Fibroblast of the aortic adventitia (primary cell): ENCODE data around the gene SYNJ2. TPM values are rescaled to one million over a fixed set of nuclear protein-coding genes. Genes with fewer than 3 reads are reported as not detected.

Experiments
- DNase-seq: peaks from one replicate; pipeline ENCODE4 v3.0.0-alpha.2; 2010; ENCODE audit warnings: low read depth
- H3K4me3 ChIP-seq: 2 replicates; pipeline ENCODE4 v1.5.1; 2011; ENCODE audit warnings: low read depth, mild to moderate bottlenecking, control low read depth, low read length, moderate library complexity
- CTCF ChIP-seq: IDR thresholded peaks from 2 replicates; pipeline ENCODE4 v1.5.1; 2011; ENCODE audit warnings: mild to moderate bottlenecking, low read length, control low read depth, inconsistent platforms; ENCODE audit not compliant: insufficient read depth
- total RNA-seq: library from RNA; depleted of rRNA; stranded (reverse); fragments of >200 nt; gene quantifications from 2 replicates; pipeline ENCODE4 v1.2.3, GENCODE V29; 2012; ENCODE audit warnings: low replicate concordance

The SYNJ2 gene
- total RNA-seq, 1 donor: 73.6 TPM

DNA sequence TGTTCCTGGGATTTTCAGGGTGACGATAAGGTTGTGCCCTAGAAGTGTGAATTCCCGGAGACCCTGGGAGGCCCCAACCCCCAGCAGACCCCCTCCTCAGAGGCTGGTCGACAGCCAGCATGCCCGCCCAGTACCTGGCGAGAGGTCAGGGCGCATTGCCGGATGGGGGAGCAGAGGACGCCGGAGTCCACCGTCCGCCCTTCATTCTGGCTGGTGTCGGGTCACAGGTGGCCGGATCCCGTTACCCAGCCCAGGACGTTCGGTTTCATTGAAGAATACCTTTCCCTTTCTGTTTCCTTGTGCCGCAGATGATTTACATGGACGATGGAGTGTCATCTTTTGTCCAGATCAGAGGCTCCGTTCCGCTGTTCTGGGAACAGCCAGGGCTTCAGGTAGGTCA lies 61.3 kb downstream of the SYNJ2 start:
- DNase-seq: no peak
- H3K4me3 ChIP-seq: no peak overlapping the region
- no peak for TF ChIP-seq CTCF

DNA sequence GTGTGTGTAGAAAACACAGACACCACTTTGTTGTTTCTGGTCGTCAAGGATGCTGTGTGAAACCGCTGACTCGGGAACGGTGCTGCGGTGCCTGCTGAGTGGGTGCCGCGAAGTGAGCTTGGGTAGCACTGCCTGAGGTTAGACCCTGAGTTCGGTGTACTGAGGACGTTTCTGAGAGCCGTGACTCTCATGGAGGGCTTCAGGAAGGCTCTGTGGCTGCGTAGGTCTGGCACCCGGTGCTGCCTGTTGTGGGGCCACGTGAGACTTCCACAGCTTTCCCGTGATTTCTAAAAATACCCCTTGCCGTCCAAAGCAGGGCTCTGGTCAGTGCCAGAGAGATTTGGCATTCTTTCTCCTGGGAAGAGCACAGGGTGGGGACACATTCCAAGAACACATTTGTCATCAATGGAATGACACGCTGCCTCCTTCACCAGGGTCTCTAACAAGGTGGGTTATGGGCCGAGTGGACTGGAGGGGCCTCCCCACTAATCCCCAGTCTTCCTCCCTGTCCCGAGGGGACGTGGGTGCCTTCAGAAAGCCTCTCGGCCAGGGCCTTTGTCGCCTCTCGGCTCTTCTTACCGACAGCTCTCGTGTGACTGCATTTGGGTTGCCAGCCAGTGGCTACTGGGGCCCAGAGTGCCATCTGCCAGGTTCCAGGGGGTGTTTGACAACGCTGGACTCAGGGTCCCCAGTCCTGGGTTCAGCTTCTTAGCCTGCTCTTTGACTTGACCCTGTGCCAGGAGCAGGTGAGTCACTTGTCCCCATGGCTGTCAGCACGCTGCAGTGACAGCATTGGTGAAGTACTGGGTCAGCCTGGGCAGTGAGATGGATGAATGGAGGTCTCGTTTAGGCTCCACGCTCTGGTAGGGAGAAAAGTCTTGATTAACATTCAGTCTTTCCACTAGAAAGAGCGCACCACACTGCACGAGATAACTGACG lies 62.2 kb downstream of the SYNJ2 start:
- no peak overlapping the region for H3K4me3 ChIP-seq
- no peak for DNase-seq
- TF ChIP-seq CTCF: no peak

GRCh38 chr6:158044525-158044888 lies 62.8 kb downstream of the SYNJ2 start:
- DNase-seq: no peak
- H3K4me3 ChIP-seq: no peak overlapping the region
- TF ChIP-seq CTCF: no peak

DNA sequence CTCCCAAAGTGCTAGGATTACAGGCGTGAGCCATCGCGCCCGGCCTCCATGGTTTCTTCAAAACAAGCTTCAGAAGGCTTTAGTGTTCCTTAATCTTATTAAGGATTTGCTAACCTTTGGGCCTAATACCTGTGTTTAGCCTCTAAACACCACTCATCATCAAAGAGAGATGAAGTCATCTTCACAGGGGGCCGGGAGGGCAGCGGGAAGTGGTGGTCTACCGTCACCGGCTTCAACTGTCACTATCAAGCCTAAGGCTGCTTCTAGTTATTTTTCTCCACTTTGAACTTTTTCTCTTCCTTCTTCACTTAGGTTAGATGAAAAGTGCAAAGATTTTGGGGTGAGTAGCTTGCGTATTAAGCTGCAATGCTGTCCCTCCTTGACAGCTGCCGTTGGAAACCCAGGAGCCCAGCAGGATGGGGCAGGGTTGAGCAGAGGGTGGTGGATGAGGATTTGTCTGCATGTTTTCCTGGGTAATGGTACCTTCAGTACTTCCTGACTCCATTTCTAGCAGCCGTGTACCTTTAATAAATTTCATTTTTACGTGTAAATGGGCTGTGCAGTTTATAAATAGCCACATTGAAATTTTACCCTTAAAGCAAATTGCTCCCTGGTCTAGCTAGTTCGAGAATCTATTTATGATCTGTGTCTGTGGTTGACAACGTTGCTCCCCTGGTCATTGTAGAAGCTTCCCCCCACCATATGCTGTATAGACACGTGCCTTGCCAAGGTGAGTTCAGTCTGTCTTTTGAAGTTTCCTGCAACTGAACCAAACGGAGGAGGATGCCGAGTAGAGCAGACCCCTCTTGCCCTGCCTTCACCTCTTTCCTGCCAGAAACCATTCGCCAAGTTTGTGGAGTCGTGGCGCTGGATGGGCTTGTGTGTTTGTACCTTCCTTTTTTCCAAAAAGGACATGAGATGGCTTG lies 64.8 kb downstream of the SYNJ2 start:
- no peak for TF ChIP-seq CTCF
- no peak overlapping the region for H3K4me3 ChIP-seq
- DNase-seq: no peak

GRCh38 chr6:158047127-158047518 lies 65.5 kb downstream of the SYNJ2 start:
- TF ChIP-seq CTCF: no peak
- no peak overlapping the region for H3K4me3 ChIP-seq
- no peak for DNase-seq

GRCh38 chr6:158047563-158048323 lies 66.1 kb downstream of the SYNJ2 start:
- H3K4me3 ChIP-seq: no peak overlapping the region
- no peak for TF ChIP-seq CTCF
- DNase-seq: no peak
